NCI-H1092 (cell line): ENCODE measurements around the gene RASAL2.
"Not testable (repeated sequence)": the region's sequence is repeated elsewhere in the genome, so short reads cannot be mapped to it uniquely, and the experiment has no call there.

Experiments
- DNase-seq: peaks from one replicate; lab custom pipeline; 2025; lab: John Stamatoyannopoulos, UW

The RASAL2 gene

GRCh38 chr1:178119628-178120027, 25.7 kb downstream of the RASAL2 start:
- DNase-seq: no peak

DNA sequence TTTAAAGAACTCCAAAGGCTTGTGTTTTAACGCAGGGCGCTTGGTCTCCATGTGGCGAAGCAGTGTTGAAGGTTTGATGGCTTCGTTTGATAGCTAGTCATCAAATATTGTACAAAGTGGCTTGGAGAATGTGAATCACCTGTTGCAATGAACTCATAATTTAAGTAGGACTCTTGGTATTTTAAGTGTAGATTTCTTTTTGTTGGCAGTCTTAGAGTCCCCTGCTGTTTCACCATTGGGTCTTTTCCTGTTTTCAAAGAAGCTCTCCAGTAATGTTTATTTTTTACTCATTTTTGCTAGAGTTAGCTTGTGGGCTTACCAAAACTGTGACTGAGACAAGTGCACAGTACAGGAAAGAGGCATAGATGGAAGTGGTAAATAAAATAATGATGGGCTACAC, 26.2 kb downstream of the RASAL2 start:
- no peak for DNase-seq

DNA sequence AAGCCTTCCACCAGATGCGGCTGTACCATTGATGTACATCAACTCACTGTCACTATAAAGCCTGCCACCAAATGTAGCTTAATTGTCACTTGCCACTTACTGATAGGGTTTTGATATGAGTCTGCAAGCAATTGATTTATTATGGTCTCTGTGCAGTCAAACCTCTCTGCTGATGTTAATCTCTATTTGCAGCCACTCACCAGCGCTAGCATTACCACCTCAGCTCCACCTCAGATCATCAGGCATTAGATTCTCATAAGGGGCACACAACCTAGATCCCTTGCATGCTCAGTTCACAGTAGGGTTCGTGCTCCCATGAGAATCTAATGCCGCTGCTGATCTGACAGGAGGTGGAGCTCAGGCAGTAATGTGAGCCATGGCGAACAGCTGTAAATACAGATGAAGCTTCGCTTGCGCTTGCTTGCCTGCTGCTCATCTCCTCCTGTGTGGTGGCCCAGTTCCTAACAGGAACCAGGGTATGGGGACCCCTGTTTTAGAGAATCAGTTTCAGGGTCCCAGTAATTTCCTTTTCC, 26.7 kb downstream of the RASAL2 start:
- DNase-seq: not testable (repeated sequence)

GRCh38 chr1:178121883-178122282, 28.0 kb downstream of the RASAL2 start:
- no peak for DNase-seq

DNA sequence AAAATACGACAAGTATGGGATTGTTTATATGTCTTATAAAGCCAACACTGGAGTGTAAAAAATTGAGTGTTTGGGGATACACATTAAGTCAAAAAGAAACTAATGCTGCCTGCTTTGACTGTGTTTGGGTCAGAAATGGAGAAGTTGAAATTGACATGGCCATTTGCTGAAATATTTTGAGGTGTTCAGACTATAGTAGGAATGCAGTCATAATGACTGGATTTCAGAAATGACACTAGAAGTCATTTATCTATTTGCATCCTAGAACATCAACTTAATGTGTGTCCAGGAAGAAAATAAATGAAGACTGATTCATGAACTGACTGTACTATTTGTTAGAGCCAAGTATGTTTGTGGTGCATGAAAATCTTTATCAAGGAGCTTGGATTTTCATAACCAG, 28.4 kb downstream of the RASAL2 start:
- DNase-seq: no peak

DNA sequence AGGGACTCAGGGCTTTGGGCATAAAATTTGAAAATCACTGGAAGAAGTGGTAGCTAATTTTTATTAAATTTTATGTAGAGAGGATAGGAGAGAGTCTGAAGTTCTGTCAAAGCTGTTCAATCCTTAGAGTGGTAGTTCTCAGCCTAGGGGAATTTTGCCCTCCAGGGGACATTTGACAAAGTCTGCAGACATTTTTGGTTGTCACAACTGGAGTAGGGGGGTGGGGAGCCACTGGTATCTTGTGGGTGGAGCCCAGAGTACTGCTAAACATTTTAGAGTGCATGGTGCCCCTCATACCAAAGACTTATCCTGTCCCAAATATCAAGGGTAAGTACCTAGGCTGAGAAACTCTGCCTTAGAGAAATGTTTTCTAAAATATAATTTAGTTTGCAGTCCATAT, 30.2 kb downstream of the RASAL2 start:
- DNase-seq: no peak

DNA sequence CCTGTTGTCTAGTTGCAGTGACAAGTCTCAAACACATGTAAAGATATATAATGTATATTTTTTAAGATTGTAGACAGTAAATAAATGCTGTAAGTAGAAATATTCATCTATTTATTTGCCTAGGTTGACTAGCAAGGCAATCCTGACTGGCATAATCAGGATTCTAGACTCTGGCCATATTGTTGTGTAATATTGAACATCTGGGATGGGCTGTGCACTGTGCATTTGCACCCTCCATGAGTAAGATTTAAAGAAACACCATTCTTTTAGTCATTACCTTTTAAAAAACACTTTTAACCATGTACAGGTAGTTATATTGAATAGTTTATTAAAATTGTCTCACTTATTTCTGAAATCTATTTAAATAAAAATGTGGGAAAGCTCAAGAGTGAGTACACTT, 32.4 kb downstream of the RASAL2 start:
- no peak for DNase-seq

- DNase-seq: no peak
These were observed 32.9 kb downstream of the RASAL2 start for GRCh38 chr1:178126741-178127185.

DNA sequence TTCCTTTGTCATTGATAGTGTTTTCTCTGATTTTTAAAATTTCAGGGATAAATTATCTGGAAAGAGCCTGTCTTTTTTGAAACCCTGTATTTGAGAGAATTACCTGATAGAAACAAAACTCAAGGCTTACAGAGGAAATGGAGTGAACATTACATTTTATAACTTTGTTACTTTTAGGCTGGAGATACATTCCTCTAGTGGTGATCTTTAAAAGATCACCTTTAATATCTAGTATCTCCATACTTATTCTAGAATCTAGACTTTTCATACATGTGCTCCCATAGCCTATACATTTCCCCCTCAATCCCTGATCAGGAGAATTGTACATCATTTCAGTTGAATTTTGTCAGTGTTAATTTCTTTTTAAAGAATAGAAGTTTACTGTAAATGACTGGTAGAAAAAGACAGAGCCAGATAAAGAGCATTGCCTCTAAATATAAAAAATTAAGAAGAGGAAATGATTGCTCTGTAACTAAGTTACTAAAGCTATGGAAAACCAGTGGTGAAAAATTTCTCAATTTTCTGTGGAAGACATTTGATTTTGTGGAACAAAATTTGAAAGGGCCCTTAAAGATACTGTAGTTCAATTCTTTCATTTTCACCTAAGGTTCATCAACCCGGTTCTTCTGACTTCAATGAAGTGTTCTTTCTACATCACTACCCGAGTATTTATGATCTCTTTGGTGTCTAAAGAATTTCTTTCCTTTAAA, 33.7 kb downstream of the RASAL2 start:
- no peak for DNase-seq

DNA sequence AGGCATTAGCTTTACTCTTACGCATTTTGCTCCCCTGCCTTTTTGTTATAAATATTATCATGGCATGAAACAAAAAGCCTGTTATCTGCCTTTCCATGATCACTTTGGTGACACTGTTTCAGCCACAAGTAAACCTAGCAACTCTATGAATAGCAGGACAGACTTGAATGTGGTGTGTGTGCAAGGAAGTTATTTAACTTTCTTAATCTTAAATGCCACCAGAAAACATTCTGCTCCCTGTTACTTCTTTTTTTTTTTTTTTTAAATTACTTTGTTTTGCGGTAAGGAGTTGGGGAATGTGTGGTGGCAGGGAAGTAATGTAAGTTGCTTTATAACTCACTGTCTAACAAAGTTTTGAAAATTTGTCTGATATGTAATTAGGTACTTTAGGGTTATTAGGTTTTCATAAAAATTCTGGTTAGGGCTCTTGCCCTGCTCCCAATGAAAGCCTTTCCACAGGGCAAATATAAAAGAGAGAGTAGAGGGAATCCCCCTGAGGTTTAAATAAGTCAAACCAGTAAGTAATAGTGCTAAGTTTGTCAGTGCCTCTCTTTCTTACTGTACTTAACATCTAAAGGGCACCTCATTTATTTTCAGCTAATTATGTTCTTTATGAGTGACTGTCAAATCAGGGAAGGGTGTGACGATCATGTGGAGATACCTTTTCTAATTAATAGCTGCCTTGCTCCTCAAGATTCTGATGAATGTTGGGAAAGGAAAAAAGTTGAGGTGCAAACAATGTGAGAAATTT, 39.5 kb downstream of the RASAL2 start:
- DNase-seq: no peak

- DNase-seq: no peak
These were observed 40.2 kb downstream of the RASAL2 start for GRCh38 chr1:178134061-178134460.

- DNase-seq: no peak
These were observed 43.3 kb downstream of the RASAL2 start for GRCh38 chr1:178137238-178137637.

- DNase-seq: no peak
These were observed 48.9 kb downstream of the RASAL2 start for GRCh38 chr1:178142806-178143205.

- no peak for DNase-seq
These were observed 50.1 kb downstream of the RASAL2 start for GRCh38 chr1:178143730-178144690.

- no peak for DNase-seq
These were observed 51.7 kb downstream of the RASAL2 start for GRCh38 chr1:178145605-178146004.

GRCh38 chr1:178146436-178146835, 52.5 kb downstream of the RASAL2 start:
- no peak for DNase-seq

- DNase-seq: no peak
These were observed 56.7 kb downstream of the RASAL2 start for GRCh38 chr1:178150610-178151009.

DNA sequence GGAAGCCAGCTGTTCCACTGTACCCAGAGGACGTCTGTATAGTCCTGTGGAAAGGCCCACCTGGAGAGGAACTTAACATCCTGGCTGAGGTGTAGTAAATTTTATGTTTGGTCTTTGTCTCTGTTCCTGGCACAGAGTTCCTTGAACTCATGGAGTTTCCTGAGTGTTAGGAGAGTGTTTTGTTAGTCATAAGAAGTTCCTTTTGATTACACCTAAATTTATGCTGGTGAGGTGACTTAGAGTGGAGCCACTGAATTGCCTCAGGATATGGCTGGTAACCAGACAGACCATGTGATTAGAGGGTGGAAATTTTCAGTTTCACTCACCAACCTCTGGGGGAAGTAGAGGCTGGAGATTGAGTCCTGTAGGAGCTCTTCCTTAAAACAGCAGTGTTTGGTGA, 57.9 kb downstream of the RASAL2 start:
- DNase-seq: no peak

- DNase-seq: no peak
These were observed 61.8 kb downstream of the RASAL2 start for GRCh38 chr1:178155481-178156255.

GRCh38 chr1:178160736-178161475, 67.0 kb downstream of the RASAL2 start:
- no peak for DNase-seq

- no peak for DNase-seq
These were observed 67.6 kb downstream of the RASAL2 start for GRCh38 chr1:178161516-178161915.
